Ovary (tissue), 9 donors: ENCODE results near the gene ARL6IP5. TPM values are rescaled to one million over a fixed set of nuclear protein-coding genes. Genes with fewer than 3 reads are reported as not detected.
A peak's percentile ranks its signal among the peaks of the same experiment; 100 is the strongest.

Source experiments
- DNase-seq, 5 donors: peaks; one replicate each; pipeline ENCODE4 v3.0.0-alpha.2; 2019 to 2020
- H3K27ac ChIP-seq, 2 donors: fragments of 200-600 bp; one replicate each; pipeline versions ENCODE4 v1.5.1 to v1.8.0; 2019 to 2022
- H3K27me3 ChIP-seq: fragments of 200-600 bp; one replicate; pipeline ENCODE4 v1.8.0; 2022
- H3K36me3 ChIP-seq: fragments of 200-600 bp; sonication (generic); one replicate; pipeline ENCODE4 v1.5.1; 2019
- H3K4me1 ChIP-seq: one replicate; pipeline ENCODE4 v1.8.1; 2013; ENCODE audit warnings: mild to moderate bottlenecking, moderate library complexity; ENCODE audit not compliant: insufficient read depth
- H3K4me3 ChIP-seq: fragments of 200-600 bp; sonication (generic); one replicate; pipeline ENCODE4 v1.5.1; 2017
- H3K9me3 ChIP-seq, 2 donors: fragments of 200-600 bp in 1 of 2; sonication (generic) in 1 of 2; one replicate each; pipeline versions ENCODE4 v1.5.1 to v1.8.1; 2013 to 2019; ENCODE audit warnings: mild to moderate bottlenecking in 1 of 2, moderate library complexity in 1 of 2
- CTCF ChIP-seq, 3 donors: fragments of 450-650 bp in 2 of 3; fragments of 200-600 bp in 1 of 3; IDR thresholded peaks; one replicate each; pipeline versions ENCODE4 v1.5.1 to v1.8.0; 2016 to 2022; ENCODE audit warnings: antibody characterized with exemption in 3 of 3, mild to moderate bottlenecking in 1 of 3
- EP300 ChIP-seq: sonication (generic); formaldehyde crosslinking; IDR thresholded peaks from one replicate; pipeline ENCODE4 v1.6.1; 2017; ENCODE audit warnings: antibody characterized with exemption
- POLR2A ChIP-seq: fragments of 450-650 bp; IDR thresholded peaks from one replicate; pipeline ENCODE4 v1.6.1; 2017; ENCODE audit warnings: antibody characterized with exemption, mild to moderate bottlenecking, moderate library complexity
- WGBS, 3 donors: extraction: QIAGEN DNeasy Blood & Tissue Kit in 1 of 3; methylation state at CpG; one replicate each; pipeline versions ENCODE4 v1.1.5 to v1.1.7; 2013 to 2017; 5-methylcytosine and 5-hydroxymethylcytosine counted together
- intact Hi-C, 4 donors: fragments of 100-400 bp; cut with DNase I; formaldehyde crosslinking; loops; one replicate each; pipeline versions ENCODE4 v1.11.0 to v1.15.1; 2022 to 2023
- polyA plus RNA-seq, 2 donors: library from polyadenylated mRNA; stranded (reverse); fragments of 200-250 nt in 1 of 2; fragments of 350-450 nt in 1 of 2; fragmentation: Illumina TruSeq in 1 of 2; extraction: RNeasy Lipid Tissue Mini Kit (QIAGEN cat#74804) in 1 of 2; gene quantifications; one replicate each; pipeline ENCODE4 v1.2.3, GENCODE V29; 2013 to 2014
- total RNA-seq, 7 donors: library from RNA; depleted of rRNA in 2 of 7; stranded (reverse); fragments of >200 nt in 2 of 7; fragmentation: NEBNext Ultra II Directional in 3 of 7; extraction: Animal tissue kit (Norgen Biotek cat#: 25700) in 3 of 7; gene quantifications; one replicate each; pipeline versions ENCODE4 v1.1.0 to v1.2.4, GENCODE V29; 2016 to 2023
- donor health status: DM: no; HTN: no; CAD: no; lungs with moderate emphysema.
- donor health status: DM: no; HTN: no; CAD: no.
- donor health status: Bipolar disorder and iron deficiency.
- donor health status: DM: yes; HTN: yes; CAD: no.
- donor health status: DM: no; HTN: no; CAD: no.
- donor health status: DM: yes; HTN: yes; CAD: no.

The ARL6IP5 gene
- total and polyA plus RNA-seq, 9 donors, result 59.0 to 197 (median 78.4) TPM

- peak overlapping the region; percentile 60 to 66 for H3K27ac ChIP-seq
- peak overlapping the region; percentile 92 for H3K4me3 ChIP-seq
- no peaks in the 10 kb centered on the region for H3K27me3 ChIP-seq
- intact Hi-C loops, result no loop called here
- TF ChIP-seq POLR2A, result no peak
- TF ChIP-seq CTCF (IDR thresholded peaks at IDR 0.05), result no peak
- no peak for TF ChIP-seq EP300
- DNase-seq, result peak in 3 of 5 donors; percentile 45 to 57 (median 52)
- no peaks in the 10 kb centered on the region for H3K9me3 ChIP-seq
- H3K36me3 ChIP-seq, result no peaks in the 10 kb centered on the region
- H3K4me1 ChIP-seq, result peaks cover 9% of the 10 kb centered on the region
- 1 to 3% (median 2%) methylated on average over 24 to 29 of the region's 29 CpGs for whole genome bisulfite sequencing, 3 donors
These were observed 5.2 kb upstream of the ARL6IP5 start for GRCh38 chr3:69079269-69080159.

GRCh38 chr3:69080233-69080920 is 4.4 kb upstream of the ARL6IP5 start, which contains the start of gene UBA3:
UBA3 (minus strand) TSS chr3:69080365; CDS start chr3:69080353, 12 bp downstream.
- WGBS, 3 donors, result 1% methylated on average over 24 to 37 of the region's 37 CpGs
- Histone ChIP-seq H3K27ac (peak within 1 kb of the TSS; percentile 60 to 66), H3K36me3 (no peaks in the 10 kb centered on the region), H3K4me3 (peak within 1 kb of the TSS; percentile 92), H3K9me3 (no peaks in the 10 kb centered on the region), H3K27me3 (no peaks in the 10 kb centered on the region), H3K4me1 (peaks cover 9% of the 10 kb centered on the region)
- TF ChIP-seq CTCF (IDR thresholded peaks at IDR 0.05), result no peak
- TF ChIP-seq EP300, result no peak
- no peak for TF ChIP-seq POLR2A
- intact Hi-C loops, result no loop called here
- peak; percentile 89 to 92 (median 89) for DNase-seq

- 75 to 91% (median 78%) methylated on average over 5 of the region's 5 CpGs for WGBS, 3 donors
- Histone ChIP-seq H3K36me3 (no peaks in the 10 kb centered on the region), H3K4me3 (no peak overlapping the region), H3K9me3 (no peaks in the 10 kb centered on the region), H3K27ac (no peak overlapping the region), H3K4me1 (peaks cover 13% of the 10 kb centered on the region), H3K27me3 (no peaks in the 10 kb centered on the region)
- no peak for DNase-seq
- TF ChIP-seq EP300 (no peak), POLR2A (no peak), CTCF (IDR thresholded peaks at IDR 0.05) (no peak)
- intact Hi-C loops, result no loop called here
These were observed 3.0 kb upstream of the ARL6IP5 start for GRCh38 chr3:69081583-69082262.

GRCh38 chr3:69082361-69082760 is 2.4 kb upstream of the ARL6IP5 start:
- H3K36me3 ChIP-seq, result no peaks in the 10 kb centered on the region
- no peak for DNase-seq
- H3K4me3 ChIP-seq, result no peak overlapping the region
- peaks cover 16% of the 10 kb centered on the region for H3K4me1 ChIP-seq
- WGBS, 3 donors, result 65 to 78% (median 72%) methylated on average over 2 of the region's 2 CpGs
- H3K27ac ChIP-seq, result no peak overlapping the region
- intact Hi-C loops, result no loop called here
- no peaks in the 10 kb centered on the region for H3K9me3 ChIP-seq
- TF ChIP-seq POLR2A (no peak), CTCF (IDR thresholded peaks at IDR 0.05) (no peak), EP300 (no peak)
- no peaks in the 10 kb centered on the region for H3K27me3 ChIP-seq
